Adrenal gland (tissue), 12 donors: ENCODE measurements around the gene SWI5. TPM values are rescaled to one million over a fixed set of nuclear protein-coding genes. Genes with fewer than 3 reads are reported as not detected.
"Not testable (repeated sequence)": the region's sequence is repeated elsewhere in the genome, so short reads cannot be mapped to it uniquely, and the experiment has no call there.

Experiments
- DNase-seq, 7 donors: peaks; one replicate each; pipeline ENCODE4 v3.0.0-alpha.2; 2019 to 2020
- H3K27ac ChIP-seq, 5 donors: fragments of 200-600 bp; sonication (generic) in 4 of 5; 1 replicate in 3 of 5; 2 replicates in 2 of 5; pipeline versions ENCODE4 v1.5.1 to v1.8.0; 2016 to 2020; ENCODE audit warnings: mild to moderate bottlenecking in 1 of 5
- H3K27me3 ChIP-seq: fragments of 200-600 bp; 2 replicates; pipeline ENCODE4 v1.8.0; 2021
- H3K36me3 ChIP-seq, 2 donors: fragments of 200-600 bp; replicated peaks in 1 of 2; 1 replicate in 1 of 2; 2 replicates in 1 of 2; pipeline versions ENCODE4 v1.5.1 to v1.8.0; 2018 to 2022
- H3K4me1 ChIP-seq, 2 donors: fragments of 200-600 bp; replicated peaks in 1 of 2; 1 replicate in 1 of 2; 2 replicates in 1 of 2; pipeline versions ENCODE4 v1.5.1 to v1.8.0; 2018 to 2021
- H3K4me3 ChIP-seq, 4 donors: fragments of 200-600 bp; sonication (generic) in 3 of 4; one replicate each; pipeline ENCODE4 v1.5.1; 2016 to 2018
- H3K9me3 ChIP-seq, 3 donors: fragments of 200-600 bp; sonication (generic) in 1 of 3; replicated peaks in 1 of 3; 1 replicate in 2 of 3; 2 replicates in 1 of 3; pipeline versions ENCODE4 v1.5.1 to v1.8.0; 2016 to 2021
- CTCF ChIP-seq, 6 experiments: fragments of 450-650 bp in 4 of 6; fragments of 200-600 bp in 2 of 6; sonication (generic) in 1 of 6; IDR thresholded peaks; 1 replicate in 5 of 6; 2 replicates in 1 of 6; pipeline versions ENCODE4 v1.5.1 to v1.8.0; 2016 to 2021; ENCODE audit warnings: antibody characterized with exemption in 6 of 6, mild to moderate bottlenecking in 2 of 6, moderate library complexity in 1 of 6
- POLR2A ChIP-seq, 2 donors: fragments of 450-650 bp; IDR thresholded peaks; one replicate each; pipeline ENCODE4 v1.6.1; 2017; ENCODE audit warnings: antibody characterized with exemption in 2 of 2, mild to moderate bottlenecking in 2 of 2, moderate library complexity in 1 of 2
- WGBS, 4 donors: extraction: QIAGEN DNeasy Blood & Tissue Kit in 2 of 4; methylation state at CpG; one replicate each; pipeline versions ENCODE4 v1.1.5 to v1.1.7; 2013 to 2017; 5-methylcytosine and 5-hydroxymethylcytosine counted together
- intact Hi-C, 2 donors: fragments of 100-400 bp; cut with DNase I; formaldehyde crosslinking; loops; one replicate each; pipeline versions ENCODE4 v1.14.1 to v1.15.0; 2022 to 2023
- polyA plus RNA-seq, 3 donors: library from polyadenylated mRNA; stranded (reverse); fragments of 200-250 nt in 2 of 3; fragments of 350-450 nt in 1 of 3; fragmentation: Illumina TruSeq in 1 of 3; extraction: RNeasy Lipid Tissue Mini Kit (QIAGEN cat#74804) in 1 of 3; gene quantifications; one replicate each; pipeline ENCODE4 v1.2.3, GENCODE V29; 2013 to 2014
- total RNA-seq, 9 donors: library from RNA; depleted of rRNA in 4 of 9; stranded (reverse); fragments of >200 nt in 4 of 9; fragments of 120-200 nt in 1 of 9; fragmentation: NEBNext Ultra II Directional in 1 of 9; extraction: Animal tissue kit (Norgen Biotek cat#: 25700) in 1 of 9; gene quantifications; one replicate each; pipeline versions ENCODE4 v1.1.0 to v1.2.4, GENCODE V29; 2013 to 2023
- donor health status: healthy with polysubstance abuse.
- donor health status: Bipolar disorder and iron deficiency.
- donor health status: DM: yes; HTN: yes; CAD: no.
- donor health status: DM: no; HTN: no; CAD: no.
- donor health status: DM: no; HTN: no; CAD: no.
- donor health status: DM: yes; HTN: yes; CAD: no.

SWI5 gene
- total and polyA plus RNA-seq, 12 donors = 17.7 to 58.9 (median 26.4) TPM

DNA sequence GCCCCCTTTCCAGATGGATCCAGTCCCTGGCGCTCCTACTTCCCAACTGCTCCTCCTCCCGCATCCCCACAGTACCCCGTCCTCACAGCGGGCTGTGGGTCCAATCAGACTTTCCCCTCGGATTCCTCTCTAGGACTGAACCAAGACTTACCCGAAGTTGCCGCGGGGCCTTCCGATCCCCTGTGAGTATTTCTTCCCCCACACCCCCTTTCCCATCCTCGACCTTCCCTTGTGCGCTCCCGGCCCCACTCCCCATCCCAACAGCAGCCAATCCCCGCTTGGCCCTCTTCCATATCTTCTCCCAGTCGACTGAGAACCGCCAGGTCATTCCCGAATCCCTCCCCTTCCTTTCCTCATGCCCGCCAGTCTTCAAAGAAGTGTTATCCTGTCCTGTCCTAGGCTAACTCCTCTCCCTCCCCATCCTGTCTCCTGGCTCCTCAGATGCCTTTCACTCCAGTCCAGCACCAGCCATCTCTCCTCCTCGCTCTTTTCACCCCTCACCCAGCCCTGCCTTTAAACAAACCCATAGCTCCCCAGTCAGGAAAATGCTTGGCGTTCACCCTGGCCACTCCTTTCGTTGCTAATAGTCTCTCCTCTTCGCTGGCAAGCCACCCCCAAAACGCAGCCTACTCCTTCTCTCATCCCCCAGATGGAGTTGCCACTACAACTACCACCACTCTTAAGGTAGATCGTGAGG lies 646 bp downstream of the SWI5 start:
- WGBS, 4 donors = 6 to 12% (median 11%) methylated on average over 23 of the region's 23 CpGs
- intact Hi-C loops = no loop called here
- TF ChIP-seq POLR2A (IDR thresholded peaks at IDR 0.05) (no peak), CTCF (IDR thresholded peaks at IDR 0.05) (no peak)
- H3K9me3 ChIP-seq = no peaks in the 10 kb centered on the region
- DNase-seq = peak; percentile 42 to 68 (median 46)
- H3K4me3 ChIP-seq = peak overlapping the region in 3 of 4 donors; percentile 63 to 92 (median 79)
- peaks cover 0 to 22% of the 10 kb centered on the region in 2 donors for H3K36me3 ChIP-seq
- H3K27ac ChIP-seq = peak overlapping the region; percentile 6 to 81 (median 67)
- no peaks in the 10 kb centered on the region for H3K27me3 ChIP-seq
- H3K4me1 ChIP-seq = peaks cover 11 to 25% of the 10 kb centered on the region in 2 donors

GRCh38 chr9:128279088-128280073 lies 3.3 kb downstream of the SWI5 start:
- intact Hi-C loops, H3K9me3 ChIP-seq, H3K4me3 ChIP-seq, H3K36me3 ChIP-seq, H3K27me3 ChIP-seq: not testable (repeated sequence)
- WGBS, 4 donors = 65 to 77% (median 71%) methylated on average over 21 to 22 of the region's 22 CpGs
- Histone ChIP-seq H3K27ac (peak overlapping the region in 1 of 5 donors; percentile 40), H3K4me1 (peaks cover 7 to 19% of the 10 kb centered on the region in 2 donors)
- peak in 1 of 7 donors; percentile 42 for DNase-seq

GRCh38 chr9:128280084-128280622 lies 4.1 kb downstream of the SWI5 start:
- no peak overlapping the region for H3K4me3 ChIP-seq
- TF ChIP-seq POLR2A (IDR thresholded peaks at IDR 0.05) = no peak
- no peak for TF ChIP-seq CTCF (IDR thresholded peaks at IDR 0.05)
- H3K27ac ChIP-seq = no peak overlapping the region
- no peaks in the 10 kb centered on the region for H3K9me3 ChIP-seq
- WGBS, 4 donors = 80 to 94% (median 87%) methylated on average over 5 of the region's 5 CpGs
- no peaks in the 10 kb centered on the region for H3K36me3 ChIP-seq
- H3K4me1 ChIP-seq = peaks cover 1 to 13% of the 10 kb centered on the region in 2 donors
- intact Hi-C loops = no loop called here
- DNase-seq = no peak
- H3K27me3 ChIP-seq = no peaks in the 10 kb centered on the region

- Histone ChIP-seq H3K27ac (no peak overlapping the region), H3K9me3 (no peaks in the 10 kb centered on the region), H3K27me3 (no peaks in the 10 kb centered on the region), H3K4me1 (peaks cover 0 to 2% of the 10 kb centered on the region in 2 donors), H3K36me3 (peaks cover 0 to 15% of the 10 kb centered on the region in 2 donors), H3K4me3 (no peak overlapping the region)
- DNase-seq = no peak
- TF ChIP-seq POLR2A (IDR thresholded peaks at IDR 0.05) (no peak), CTCF (IDR thresholded peaks at IDR 0.05) (no peak)
- WGBS, 4 donors = 88 to 93% (median 92%) methylated on average over 6 of the region's 6 CpGs
- intact Hi-C loops = no loop called here
These were observed 6.4 kb downstream of the SWI5 start for GRCh38 chr9:128282500-128282899.
